Right lobe of liver (tissue), 6 donors: ENCODE measurements around the gene CFP. TPM values are rescaled to one million over a fixed set of nuclear protein-coding genes. Genes with fewer than 3 reads are reported as not detected.

Source experiments
- ATAC-seq, 4 donors: fragments of 200-7000 bp; cut with Tn5 transposase; one replicate each; pipeline ENCODE4 v1.9.1; 2020; ENCODE audit warnings: mild to moderate bottlenecking in 4 of 4, moderate library complexity in 4 of 4
- DNase-seq, 3 donors: peaks; one replicate each; pipeline ENCODE4 v3.0.0-alpha.2; 2020
- H3K27ac ChIP-seq, 3 donors: fragments of 200-600 bp; one replicate each; pipeline ENCODE4 v1.8.0; 2022
- H3K27me3 ChIP-seq, 2 donors: fragments of 200-600 bp; one replicate each; pipeline ENCODE4 v1.8.0; 2022
- H3K36me3 ChIP-seq, 4 donors: fragments of 200-600 bp; sonication (generic) in 1 of 4; one replicate each; pipeline versions ENCODE4 v1.5.1 to v1.8.0; 2017 to 2022; ENCODE audit warnings: control low read depth in 1 of 4
- H3K4me1 ChIP-seq, 4 donors: fragments of 200-600 bp; sonication (generic) in 1 of 4; one replicate each; pipeline versions ENCODE4 v1.5.1 to v1.8.0; 2017 to 2022; ENCODE audit warnings: control low read depth in 1 of 4
- H3K4me3 ChIP-seq, 3 donors: fragments of 200-600 bp; one replicate each; pipeline ENCODE4 v1.8.0; 2022
- H3K9me3 ChIP-seq, 4 donors: fragments of 200-600 bp; sonication (generic) in 1 of 4; one replicate each; pipeline versions ENCODE4 v1.5.1 to v1.8.0; 2017 to 2022; ENCODE audit warnings: control low read depth in 1 of 4
- CTCF ChIP-seq, 4 donors: fragments of 200-600 bp in 3 of 4; fragments of 450-650 bp in 1 of 4; IDR thresholded peaks; one replicate each; pipeline versions ENCODE4 v1.5.1 to v1.8.0; 2016 to 2022; ENCODE audit warnings: antibody characterized with exemption in 4 of 4, mild to moderate bottlenecking in 2 of 4
- POLR2A ChIP-seq: fragments of 450-650 bp; IDR thresholded peaks from one replicate; pipeline ENCODE4 v1.6.1; 2017; ENCODE audit warnings: antibody characterized with exemption, mild to moderate bottlenecking
- WGBS: methylation state at CpG from one replicate; pipeline ENCODE4 v1.1.6; 2018; ENCODE audit warnings: low coverage, low lambda C conversion rate; ENCODE audit not compliant: insufficient coverage; ENCODE audit errors: missing lambda C conversion rate; 5-methylcytosine and 5-hydroxymethylcytosine counted together
- intact Hi-C, 2 donors: fragments of 100-400 bp; cut with DNase I; formaldehyde crosslinking; loops; one replicate each; pipeline versions ENCODE4 v1.11.2 to v1.14.1; 2022
- total RNA-seq, 6 experiments: library from RNA; depleted of rRNA in 2 of 6; stranded (reverse); fragments of >200 nt in 2 of 6; fragmentation: NEBNext Ultra II Directional in 3 of 6; extraction: Animal tissue kit (Norgen Biotek cat#: 25700) in 3 of 6; gene quantifications; one replicate each; pipeline versions ENCODE4 v1.1.0 to v1.2.4, GENCODE V29; 2016 to 2023
- donor health status: DM: no; HTN: yes; CAD: no.
- donor health status: DM: no; HTN: no; CAD: no.
- donor health status: DM: no; HTN: no; CAD: no.
- donor health status: DM: no; HTN: yes; CAD: no.
- donor health status: DM: no; HTN: yes; CAD: no.

Gene CFP
- total RNA-seq, 6 experiments from 2014 or later = 6.8 to 24.0 (median 9.8) TPM

DNA sequence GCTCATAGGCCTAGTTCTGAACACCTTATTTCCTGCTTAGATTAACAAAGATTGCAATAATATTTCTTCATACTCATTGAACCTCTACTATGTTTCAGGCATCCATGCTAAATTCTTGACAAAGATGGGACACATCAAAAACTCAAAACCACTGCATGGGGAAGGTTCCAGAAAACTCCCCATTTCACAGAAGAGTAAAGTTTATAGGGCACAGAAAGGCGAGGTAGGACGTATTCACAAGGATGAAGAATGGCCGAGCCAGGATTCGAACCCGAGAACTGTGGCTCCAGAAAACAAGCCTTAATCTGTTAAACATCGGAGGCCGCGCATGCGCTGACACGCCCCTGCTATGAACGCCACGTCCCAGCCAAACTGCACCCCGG is 28.6 kb upstream of the CFP start:
- no peak for TF ChIP-seq CTCF (IDR thresholded peaks at IDR 0.05)
- no peak for TF ChIP-seq POLR2A
- no peak for ATAC-seq
- intact Hi-C loops = no loop called here

DNA sequence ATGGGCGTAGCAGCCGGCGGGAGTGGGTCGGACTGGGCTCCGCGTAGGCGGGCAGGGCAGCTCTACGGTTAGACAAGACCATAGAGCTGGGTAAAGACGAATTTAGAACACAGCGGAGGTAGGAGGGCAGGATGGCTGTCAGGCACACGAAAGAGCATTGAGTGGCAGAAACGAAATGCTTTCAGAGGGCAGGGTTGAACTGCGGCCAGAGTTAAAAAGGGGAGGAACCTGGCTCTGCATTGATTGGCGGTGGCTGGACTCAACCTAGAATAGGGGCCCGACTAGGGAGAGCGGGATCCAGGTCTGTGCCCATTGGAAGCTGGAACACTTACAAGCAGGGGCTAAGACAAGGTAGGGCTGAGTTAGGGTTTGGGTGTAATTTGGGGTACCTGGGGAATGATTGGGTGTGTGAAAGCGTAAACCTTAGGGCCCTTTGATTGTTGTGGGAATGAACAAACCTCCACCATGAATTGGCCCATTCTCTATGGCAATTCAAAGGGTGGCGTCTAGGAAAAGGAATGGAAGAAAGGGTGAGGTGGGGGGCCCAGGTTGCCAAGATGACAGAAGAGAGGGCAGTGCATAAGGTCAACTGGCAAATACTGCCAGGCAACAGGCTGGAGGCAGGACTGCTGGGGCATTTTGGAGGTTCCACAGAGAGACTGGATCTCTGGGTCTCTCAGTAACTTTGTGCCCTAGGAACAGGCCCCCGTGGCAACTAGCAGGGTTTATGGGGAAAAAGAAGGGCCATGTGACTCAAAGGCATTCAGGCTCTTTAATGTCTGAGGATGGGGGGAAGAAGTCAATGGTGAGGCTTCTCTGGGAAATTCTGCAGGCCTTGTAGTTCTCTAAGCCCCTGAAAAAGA is 21.5 kb upstream of the CFP start:
- no peaks in the 10 kb centered on the region for H3K27me3 ChIP-seq
- TF ChIP-seq CTCF (IDR thresholded peaks at IDR 0.05) (no peak), POLR2A (peak; percentile 50)
- H3K4me1 ChIP-seq = peaks cover 0 to 4% (median 0%) of the 10 kb centered on the region in 4 donors
- WGBS = 40% methylated on average over 13 of the region's 19 CpGs
- peaks cover 0 to 1% (median 0%) of the 10 kb centered on the region in 4 donors for H3K36me3 ChIP-seq
- H3K27ac ChIP-seq = peak overlapping the region in 2 of 3 donors; percentile 30 to 78
- peak overlapping the region; percentile 12 to 51 (median 40) for H3K4me3 ChIP-seq
- intact Hi-C loops = no loop called here
- ATAC-seq = peak; percentile 21 to 45 (median 38)
- no peaks in the 10 kb centered on the region for H3K9me3 ChIP-seq
- no peak for DNase-seq

More for the DNA sequence above, 28.6 kb upstream of the CFP start:
- DNase-seq = no peak
- 40% methylated on average over 13 of the region's 13 CpGs for WGBS
- H3K4me1 ChIP-seq = no peaks in the 10 kb centered on the region
- H3K9me3 ChIP-seq = no peaks in the 10 kb centered on the region
- no peaks in the 10 kb centered on the region for H3K27me3 ChIP-seq
- H3K27ac ChIP-seq = peak overlapping the region; percentile 91 to 98 (median 98)
- peaks cover 0 to 14% (median under 1%) of the 10 kb centered on the region in 4 donors for H3K36me3 ChIP-seq
- H3K4me3 ChIP-seq = peak overlapping the region; percentile 45 to 62 (median 61)

DNA sequence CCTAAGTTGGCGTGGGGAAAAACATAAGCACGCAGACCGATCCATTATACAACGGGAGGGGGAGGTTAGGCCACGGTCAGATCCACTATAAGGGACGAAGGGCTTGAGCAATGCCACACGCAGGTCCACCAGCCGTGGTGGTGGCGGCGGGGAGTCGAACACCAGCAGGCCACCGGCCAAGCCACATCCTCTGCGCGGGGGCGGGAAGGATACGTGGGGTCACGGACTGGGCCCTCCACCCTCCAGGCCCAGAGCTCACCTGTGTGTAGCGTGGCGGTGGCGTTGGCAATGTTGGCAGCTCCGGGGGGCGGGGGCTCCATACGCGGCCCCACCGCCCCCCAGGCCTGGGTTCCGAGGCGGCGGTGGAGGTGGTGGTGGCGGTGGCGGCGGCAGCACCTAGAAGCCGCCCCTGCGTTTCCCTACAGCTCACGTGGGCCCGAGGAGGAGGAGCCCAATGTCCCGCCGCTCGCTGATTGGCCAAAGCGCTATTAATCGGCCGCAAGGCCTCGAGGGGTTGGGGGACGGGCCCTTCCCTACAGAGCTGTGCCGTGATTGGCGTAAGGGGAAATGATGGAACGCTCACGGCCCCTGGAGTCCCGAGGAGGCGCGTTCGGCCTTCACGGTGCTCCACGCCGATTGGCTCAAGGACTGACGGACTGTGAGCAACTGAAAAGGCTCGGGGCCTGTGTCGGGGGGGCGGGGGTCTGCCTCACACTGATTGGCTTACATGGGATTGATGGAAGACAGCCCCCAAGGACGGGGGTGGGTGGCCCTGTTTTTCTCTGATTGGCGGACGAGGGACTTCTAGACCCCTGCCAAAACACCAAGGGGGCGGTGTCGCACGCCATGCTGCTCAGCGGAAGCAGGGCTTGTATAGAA is 20.7 kb upstream of the CFP start, which contains the start of gene ELK1:
Gene ELK1 (minus strand): TSS at position 400 of the 879 bp plus-strand sequence. CDS start 9,122 bp downstream, outside the sequence.
- TF ChIP-seq POLR2A (peak; percentile 70), CTCF (IDR thresholded peaks at IDR 0.05) (peak in 1 of 4 donors; percentile 16)
- peak within 1 kb of the TSS; percentile 24 to 58 (median 50) for H3K4me3 ChIP-seq
- H3K36me3 ChIP-seq = no peaks in the 10 kb centered on the region
- WGBS = 26% methylated on average over 20 of the region's 65 CpGs
- H3K27me3 ChIP-seq = no peaks in the 10 kb centered on the region
- peak; percentile 93 to 97 (median 96) for DNase-seq
- H3K27ac ChIP-seq = peak within 1 kb of the TSS; percentile 31 to 78 (median 65)
- peaks cover 0 to 4% (median 0%) of the 10 kb centered on the region in 4 donors for H3K4me1 ChIP-seq
- ATAC-seq = peak; percentile 83 to 94 (median 90)
- intact Hi-C loops = no loop called here
- no peaks in the 10 kb centered on the region for H3K9me3 ChIP-seq

- WGBS = 22% methylated on average over 10 of the region's 11 CpGs
- H3K4me1 ChIP-seq = peaks cover 0 to 4% (median 0%) of the 10 kb centered on the region in 4 donors
- DNase-seq (no peak), ATAC-seq (no peak)
- TF ChIP-seq CTCF (IDR thresholded peaks at IDR 0.05) (no peak), POLR2A (no peak)
- no peaks in the 10 kb centered on the region for H3K27me3 ChIP-seq
- no peaks in the 10 kb centered on the region for H3K36me3 ChIP-seq
- peak overlapping the region; percentile 31 to 78 (median 65) for H3K27ac ChIP-seq
- peak overlapping the region; percentile 24 to 58 (median 50) for H3K4me3 ChIP-seq
- intact Hi-C loops = no loop called here
- H3K9me3 ChIP-seq = no peaks in the 10 kb centered on the region
Measured at GRCh38 chrX:47649781-47650163, 20.0 kb upstream of the CFP start.
